NCI-H2171 (cell line): ENCODE data around the gene BCL2L12.
"Not testable (repeated sequence)": the region's sequence is repeated elsewhere in the genome, so short reads cannot be mapped to it uniquely, and the experiment has no call there.

ENCODE experiments used
- DNase-seq: peaks from one replicate; lab custom pipeline; 2025; lab: John Stamatoyannopoulos, UW

BCL2L12 gene, protein sequence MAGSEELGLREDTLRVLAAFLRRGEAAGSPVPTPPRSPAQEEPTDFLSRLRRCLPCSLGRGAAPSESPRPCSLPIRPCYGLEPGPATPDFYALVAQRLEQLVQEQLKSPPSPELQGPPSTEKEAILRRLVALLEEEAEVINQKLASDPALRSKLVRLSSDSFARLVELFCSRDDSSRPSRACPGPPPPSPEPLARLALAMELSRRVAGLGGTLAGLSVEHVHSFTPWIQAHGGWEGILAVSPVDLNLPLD

GRCh38 chr19:49665351-49666119 lies at the start of gene BCL2L12, which contains the start of gene IRF3:
BCL2L12 (plus strand) TSS chr19:49665933; CDS start chr19:49666693, 760 bp downstream.
IRF3 (minus strand) TSS chr19:49665857; CDS start chr19:49664838, 1,019 bp downstream.
- peak; percentile 86 for DNase-seq

- no peak for DNase-seq
Observed at GRCh38 chr19:49616532-49616931, 49.2 kb upstream of the BCL2L12 start.

GRCh38 chr19:49616945-49617344 lies 48.8 kb upstream of the BCL2L12 start:
- no peak for DNase-seq

DNA sequence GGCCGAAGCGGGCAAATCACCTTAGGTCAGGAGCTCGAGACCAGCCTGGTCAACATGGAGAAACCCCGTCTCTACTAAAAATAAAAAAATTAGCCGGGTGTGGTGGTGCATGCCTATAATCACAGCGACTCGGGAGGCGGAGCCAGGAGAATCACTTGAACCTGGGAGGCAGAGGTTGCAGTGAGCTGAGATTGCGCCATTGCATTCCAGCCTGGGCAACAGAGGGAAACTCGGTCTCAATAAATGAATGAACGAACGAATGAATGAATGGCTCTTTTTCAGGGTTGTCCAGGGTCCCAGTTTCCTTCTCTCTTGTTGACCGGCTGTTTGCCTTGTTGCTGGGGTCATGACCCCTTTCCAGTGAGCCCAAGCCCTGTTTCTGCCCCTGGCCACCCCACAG lies 47.9 kb upstream of the BCL2L12 start:
- DNase-seq = not testable (repeated sequence)

- DNase-seq = no peak
Observed at GRCh38 chr19:49624967-49625910, 40.5 kb upstream of the BCL2L12 start.

DNA sequence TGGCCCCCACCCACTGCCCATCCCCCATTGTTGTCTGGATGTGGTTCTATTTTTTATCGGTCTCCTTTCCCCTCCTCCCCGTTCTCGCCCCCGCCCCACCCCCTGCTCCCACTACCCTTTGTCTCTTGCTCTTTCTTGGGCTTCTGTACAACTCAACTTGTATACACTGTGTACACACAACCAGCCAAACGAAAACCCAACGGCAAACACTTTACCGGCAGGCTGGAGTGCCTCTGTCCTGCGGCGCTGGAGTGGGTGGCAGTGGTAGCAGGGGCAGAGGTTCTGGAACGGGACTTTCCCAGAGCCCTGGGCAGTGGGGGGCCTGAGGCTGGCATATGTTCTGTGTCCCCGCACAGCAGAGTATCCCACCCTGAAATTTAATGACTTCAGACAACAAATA lies 39.5 kb upstream of the BCL2L12 start:
- DNase-seq = no peak

- DNase-seq = no peak
Observed at GRCh38 chr19:49629659-49630058, 36.1 kb upstream of the BCL2L12 start.

DNA sequence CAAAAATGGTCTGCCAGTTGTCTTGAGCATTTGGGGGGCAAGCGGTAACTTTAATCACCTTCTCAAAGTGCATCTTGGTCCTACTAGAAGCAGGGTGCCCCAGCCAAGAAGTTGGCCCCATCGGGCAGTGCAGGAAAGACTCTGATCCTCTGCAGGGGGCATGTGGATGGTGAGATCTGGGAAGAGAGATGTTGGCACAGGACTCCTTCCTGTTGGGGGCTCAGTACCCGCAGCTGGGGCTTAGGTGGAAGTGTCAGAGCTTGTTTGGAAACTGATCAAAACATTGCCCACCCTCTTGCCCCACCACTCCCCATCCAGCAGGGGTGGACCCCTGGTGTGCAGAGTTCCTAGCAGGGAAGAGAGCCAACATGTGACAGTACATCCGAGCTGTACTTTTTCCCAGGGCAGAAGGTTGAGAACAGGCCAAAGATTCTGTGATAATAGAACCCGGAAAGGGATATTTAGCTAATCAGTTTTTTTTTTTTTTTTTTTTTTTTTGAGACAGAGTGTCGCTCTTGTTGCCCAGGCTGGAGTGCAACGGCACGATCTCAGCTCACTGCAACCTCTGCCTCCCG lies 34.6 kb upstream of the BCL2L12 start:
- DNase-seq = no peak

- DNase-seq = no peak
Observed at GRCh38 chr19:49631610-49632192, 34.0 kb upstream of the BCL2L12 start.

DNA sequence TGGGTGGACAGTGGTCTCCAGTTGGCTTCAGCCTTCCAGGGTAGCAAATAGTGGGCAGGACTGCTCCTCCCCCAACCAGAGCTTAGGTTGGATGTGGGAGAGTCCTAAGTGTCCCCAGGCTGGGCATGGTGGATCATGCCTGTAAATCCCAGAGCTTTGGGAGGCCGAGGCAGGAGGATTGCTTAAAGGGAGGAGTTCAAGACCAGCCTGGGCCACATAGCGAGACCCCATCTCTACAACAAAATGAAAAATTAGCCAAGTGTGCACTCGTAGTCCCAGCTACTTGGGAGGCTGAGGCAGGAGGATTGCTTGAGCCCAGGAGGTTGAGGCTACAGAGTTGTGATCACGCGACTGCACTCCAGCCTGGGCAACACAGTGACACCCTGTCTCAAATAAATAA lies 33.2 kb upstream of the BCL2L12 start:
- no peak for DNase-seq

DNA sequence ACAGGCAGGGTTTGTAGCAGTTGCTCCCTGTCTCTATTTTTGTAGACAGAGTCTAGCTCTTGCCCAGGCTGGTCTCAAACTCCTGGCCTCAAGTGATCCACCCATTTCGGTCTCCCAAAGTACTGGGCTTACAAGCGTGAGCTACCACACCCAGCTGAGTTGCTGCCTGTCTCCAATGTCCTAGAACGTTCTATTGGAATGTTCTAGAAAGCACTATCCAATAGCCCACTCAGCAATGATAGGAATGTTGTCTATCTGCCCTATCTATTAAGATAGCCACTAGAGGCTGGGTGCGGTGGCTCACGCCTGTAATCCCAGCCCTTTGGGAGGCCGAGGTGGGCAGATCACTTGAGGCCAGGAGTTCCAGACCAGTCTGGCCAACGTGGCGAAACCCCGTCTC lies 32.5 kb upstream of the BCL2L12 start:
- DNase-seq = not testable (repeated sequence)

- peak; percentile 22 for DNase-seq
Observed at GRCh38 chr19:49635530-49636232, 30.1 kb upstream of the BCL2L12 start.

GRCh38 chr19:49636233-49636932 lies 29.4 kb upstream of the BCL2L12 start:
- DNase-seq = no peak

GRCh38 chr19:49637821-49638738 lies 27.7 kb upstream of the BCL2L12 start:
- no peak for DNase-seq

GRCh38 chr19:49639401-49640112 lies 26.2 kb upstream of the BCL2L12 start:
- no peak for DNase-seq

DNA sequence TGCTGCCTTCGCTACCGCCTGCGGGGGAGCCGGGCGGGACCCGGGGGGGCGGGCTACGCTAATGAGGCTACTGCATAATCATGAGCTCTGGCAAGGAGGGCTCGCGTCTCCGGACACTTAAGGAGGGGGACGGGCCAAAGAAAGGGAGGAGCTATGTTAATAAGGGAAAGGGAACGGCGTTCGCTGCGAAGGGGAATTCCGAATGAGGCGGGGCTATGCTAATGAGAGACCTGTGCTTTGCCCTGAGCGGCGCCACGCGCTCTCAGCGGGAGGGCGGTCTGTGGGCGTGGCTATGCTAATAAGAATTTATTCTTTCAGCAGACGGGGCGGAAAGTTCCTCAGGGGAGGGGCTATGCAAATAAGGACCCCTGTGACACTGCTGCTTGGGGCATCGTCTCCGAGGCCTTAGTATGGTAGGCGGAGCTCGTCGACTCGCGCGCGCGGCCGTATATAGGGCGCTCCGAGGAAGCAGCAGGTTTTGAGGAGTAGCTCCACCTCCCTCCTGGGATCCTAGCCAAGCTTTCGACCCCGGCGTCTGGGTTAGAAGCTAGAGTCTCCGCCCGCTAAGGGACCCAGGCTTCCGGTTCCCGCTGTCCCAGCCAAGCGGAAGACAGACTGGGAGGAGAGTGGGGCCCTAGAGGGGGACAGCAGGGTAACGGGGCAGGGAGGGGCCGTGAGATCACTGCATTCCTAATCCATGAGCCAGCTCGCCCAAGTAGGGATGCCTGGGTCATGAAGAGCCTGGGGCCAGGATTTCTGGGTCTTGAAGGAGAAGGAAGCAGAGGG lies 25.4 kb upstream of the BCL2L12 start, which contains the start of gene RRAS:
Gene RRAS (minus strand): TSS at position 31 of the 786 bp plus-strand sequence. CDS start 45 bp downstream, outside the sequence.
- peak; percentile 99 for DNase-seq

- peak; percentile 99 for DNase-seq
Observed at GRCh38 chr19:49641688-49642491, 23.8 kb upstream of the BCL2L12 start, which contains the start of gene SCAF1. SCAF1 (plus strand) TSS chr19:49642209; CDS start chr19:49645027, 2,818 bp downstream.
